ENCODE measurements around the gene ENTPD3. TPM values are rescaled to one million over a fixed set of nuclear protein-coding genes. Genes with fewer than 3 reads are reported as not detected.

The ENTPD3 gene
- total and polyA plus RNA-seq, 2 of the 13 experiments (the other 11 are each of a cell fraction or from before 2014, with no cell fraction given) = 0.07 TPM; not detected in 1

- TF ChIP-seq PHB2 (IDR thresholded peaks at IDR 0.05; ENCODE audit: partially characterized antibody) (no peak), ZSCAN31 (CRISPR knock-in tag; IDR thresholded peaks at IDR 0.05; ENCODE audit: low read depth) (no peak), REXO4 (CRISPR knock-in tag; IDR thresholded peaks at IDR 0.05; ENCODE audit: borderline replicate concordance) (no peak), ZNF572 (CRISPR knock-in tag; IDR thresholded peaks at IDR 0.05) (no peak), ZNF616 (CRISPR knock-in tag; IDR thresholded peaks at IDR 0.05; ENCODE audit: low read depth) (no peak), ONECUT2 (CRISPR knock-in tag; IDR thresholded peaks at IDR 0.05) (no peak), ZMYM2 (CRISPR knock-in tag; IDR thresholded peaks at IDR 0.05) (no peak), CHCHD3 (CRISPR knock-in tag; IDR thresholded peaks at IDR 0.05) (no peak), ZNF703 (CRISPR knock-in tag; IDR thresholded peaks at IDR 0.05; ENCODE audit: borderline replicate concordance) (no peak), ATM (IDR thresholded peaks at IDR 0.05; ENCODE audit: borderline replicate concordance) (no peak), ARNT2 (CRISPR knock-in tag; IDR thresholded peaks at IDR 0.05; ENCODE audit: low read depth) (peak; percentile 49; the same call in 1 of the 2 replicates), GFI1 (CRISPR knock-in tag; IDR thresholded peaks at IDR 0.05; ENCODE audit: borderline replicate concordance) (peak; percentile 43), RBM39 (IDR thresholded peaks at IDR 0.05; ENCODE audit: low read depth, low read length, poor library complexity, severe bottlenecking) (no peak), BCL6 (CRISPR knock-in tag; IDR thresholded peaks at IDR 0.05) (no peak), GABPA (IDR thresholded peaks at IDR 0.05; ENCODE audit: low read depth, low read length) (peak; percentile 75), GABPA (CRISPR knock-in tag; IDR thresholded peaks at IDR 0.05; ENCODE audit: low read depth) (peak; percentile 94), ZC3H13 (CRISPR knock-in tag; IDR thresholded peaks at IDR 0.05) (no peak), SRSF4 (IDR thresholded peaks at IDR 0.05; ENCODE audit: low read depth, low read length, poor library complexity, severe bottlenecking) (no peak), MXD3 (CRISPR knock-in tag; IDR thresholded peaks at IDR 0.05) (peak; percentile 88; the same call in 1 of the 2 replicates), DMTF1 (CRISPR knock-in tag; IDR thresholded peaks at IDR 0.05) (no peak), ZNF468 (CRISPR knock-in tag; IDR thresholded peaks at IDR 0.05) (no peak), ZNF512B (CRISPR knock-in tag; IDR thresholded peaks at IDR 0.05; ENCODE audit: borderline replicate concordance) (no peak), TSC22D2 (CRISPR knock-in tag; IDR thresholded peaks at IDR 0.05; ENCODE audit: borderline replicate concordance) (peak; percentile 42; the same call in 1 of the 2 replicates)
These were observed 66.1 kb downstream of the ENTPD3 start (continued) for GRCh38 chr3:40452876-40453730.
